Subcutaneous adipose tissue (tissue), 4 donors: ENCODE data around the gene LILRB2. TPM values are rescaled to one million over a fixed set of nuclear protein-coding genes. Genes with fewer than 3 reads are reported as not detected.

Source experiments
- CTCF ChIP-seq: fragments of 450-650 bp; IDR thresholded peaks from one replicate; pipeline ENCODE4 v1.5.1; 2016; ENCODE audit warnings: low read depth, mild to moderate bottlenecking, control low read depth, antibody characterized with exemption, moderate library complexity
- small RNA-seq: library from RNA; depleted of rRNA; stranded (forward); fragments of <200 nt; gene quantifications from one replicate; pipeline ENCODE3, GENCODE V24; 2016
- total RNA-seq, 4 donors: library from RNA; depleted of rRNA; stranded (reverse); fragments of >200 nt; gene quantifications; one replicate each; pipeline ENCODE4 v1.1.0, GENCODE V29; 2016

The LILRB2 gene
- total RNA-seq, 4 donors from 2014 or later: 2.8 to 14.6 (median 7.6) TPM

DNA sequence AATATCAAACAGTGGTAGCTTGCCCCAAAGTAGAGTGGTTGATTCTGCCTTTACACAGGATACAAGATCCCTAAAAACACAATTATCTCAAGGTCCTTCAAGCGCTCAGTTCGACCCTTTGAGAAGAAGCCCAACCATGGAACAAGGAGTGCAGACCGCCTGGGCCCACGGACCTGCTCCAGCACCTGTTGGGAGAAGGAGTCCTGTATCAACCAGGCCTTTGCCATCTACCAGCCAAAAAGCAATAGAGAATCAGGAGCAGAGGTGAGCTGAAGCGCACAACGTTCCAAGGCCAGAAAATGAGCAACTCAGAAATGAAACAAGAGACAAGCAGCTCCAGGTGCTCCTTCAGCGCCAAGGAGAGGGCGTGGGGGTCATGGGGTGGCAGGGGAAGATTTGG, 51.8 kb downstream of the LILRB2 start:
- no peak for TF ChIP-seq CTCF

Small RNAs within 50 kb of the gene (small RNA-seq; reads per million reads assigned to genes)
- gene AC245884.12: not detected
- gene MIR4752: not detected
- gene RNU6-1307P: not detected

Other genes starting within 250 kb of the LILRB2 start
- gene VSTM1, start 217.2 kb downstream of the LILRB2 start, total RNA-seq: not detected
- not detected for gene TARM1, start 199.7 kb downstream of the LILRB2 start, total RNA-seq
- 10 to 100 TPM in 1 of 4 donors, 1 to 10 TPM in 2, under 1 TPM in 1; 0.75 to 21.9 (median 2.4) TPM for gene OSCAR, start 180.3 kb downstream of the LILRB2 start, total RNA-seq
- 10 to 100 TPM in 3 of 4 donors, 1 to 10 TPM in 1; 9.5 to 89.8 (median 21.8) TPM for gene NDUFA3, start 178.3 kb downstream of the LILRB2 start, total RNA-seq
- 10 to 100 TPM in 3 of 4 donors, 1 to 10 TPM in 1; 5.7 to 23.6 (median 16.6) TPM for gene TFPT, start 165.5 kb downstream of the LILRB2 start, total RNA-seq
- 10 to 100 TPM; 26.6 to 43.6 (median 36.9) TPM for gene PRPF31, start 165.4 kb downstream of the LILRB2 start, total RNA-seq
- gene CNOT3, start 143.3 kb downstream of the LILRB2 start, total RNA-seq: 10 to 100 TPM; 16.8 to 39.4 (median 23.3) TPM
- 10 to 100 TPM in 1 of 4 donors, 1 to 10 TPM in 3; 2.9 to 12.8 (median 5.2) TPM for gene LENG1, start 121.4 kb downstream of the LILRB2 start, total RNA-seq
- 1 to 10 TPM in 2 of 4 donors, under 1 TPM in 1, not detected in 1; 0.17 to 2.4 (median 1.1) TPM for gene TMC4, start 108.0 kb downstream of the LILRB2 start, total RNA-seq
- 10 to 100 TPM in 3 of 4 donors, 1 to 10 TPM in 1; 8.8 to 36.7 (median 21.2) TPM for gene MBOAT7, start 91.5 kb downstream of the LILRB2 start, total RNA-seq
- gene TSEN34, start 89.8 kb downstream of the LILRB2 start, total RNA-seq: 10 to 100 TPM; 13.5 to 49.7 (median 42.4) TPM
- gene RPS9, start 80.3 kb downstream of the LILRB2 start, total RNA-seq: 1,000 to 10,000 TPM; 1,278 to 2,474 (median 1,889) TPM
- gene LILRB3, start 58.1 kb downstream of the LILRB2 start, total RNA-seq: 100 to 1,000 TPM in 1 of 4 donors, 10 to 100 TPM in 3; 16.0 to 156 (median 43.1) TPM
- 10 to 100 TPM in 1 of 4 donors, 1 to 10 TPM in 3; 2.8 to 18.7 (median 9.1) TPM for gene LILRA6, start 38.3 kb downstream of the LILRB2 start, total RNA-seq
- 10 to 100 TPM; 46.2 to 62.3 (median 54.8) TPM for gene LILRB5, start 23.8 kb downstream of the LILRB2 start, total RNA-seq
- 10 to 100 TPM in 1 of 4 donors, 1 to 10 TPM in 3; 3.1 to 23.3 (median 3.4) TPM for gene LILRA5, start 32.1 kb upstream of the LILRB2 start, total RNA-seq
- gene LILRA4, start 58.1 kb upstream of the LILRB2 start, total RNA-seq: under 1 TPM in 1 of 4 donors, not detected in 3; 0.17 TPM
- 10 to 100 TPM; 25.3 to 93.2 (median 47.6) TPM for gene LAIR1, start 83.8 kb upstream of the LILRB2 start, total RNA-seq
- gene TTYH1, start 134.4 kb upstream of the LILRB2 start, total RNA-seq: under 1 TPM in 1 of 4 donors, not detected in 3; 0.19 TPM
- 100 to 1,000 TPM in 1 of 4 donors, 10 to 100 TPM in 3; 55.1 to 233 (median 69.4) TPM for gene LENG8, start 168.1 kb upstream of the LILRB2 start, total RNA-seq
- gene LENG9, start 182.7 kb upstream of the LILRB2 start, total RNA-seq: 1 to 10 TPM; 4.2 to 9.6 (median 6.7) TPM
- gene CDC42EP5, start 192.2 kb upstream of the LILRB2 start, total RNA-seq: 10 to 100 TPM in 2 of 4 donors, 1 to 10 TPM in 1, under 1 TPM in 1; 0.98 to 11.6 (median 9.8) TPM
- not detected for gene LAIR2, start 221.7 kb upstream of the LILRB2 start, total RNA-seq